Dermis lymphatic vessel endothelial cell (primary cell): Measurements from ENCODE around the gene ZNF518B. TPM values are rescaled to one million over a fixed set of nuclear protein-coding genes. Genes with fewer than 3 reads are reported as not detected.

Experiments
- total RNA-seq: library from RNA; depleted of rRNA; stranded (reverse); fragments of >200 nt; gene quantifications from 2 replicates; pipeline ENCODE4 v1.2.1, GENCODE V29; 2014

ZNF518B gene
- 20.9 and 47.5 TPM in 2 replicates for total RNA-seq

GRCh38 chr4:10457255-10457801 lies at the start of gene ZNF518B:
ZNF518B (minus strand) TSS chr4:10457426; CDS start chr4:10446328, 11,098 bp downstream.

Other genes starting within 250 kb of the ZNF518B start
- not detected in 2 replicates for gene CLNK, start 227.3 kb upstream of the ZNF518B start, total RNA-seq